HG03066 (cell line): ENCODE measurements around the gene EPHA4.

ENCODE experiments used
- ATAC-seq: cut with Tn5 transposase; IDR thresholded peaks from one replicate; pipeline ENCODE4 v1.9.1; 2021; ENCODE audit warnings: low read depth; ENCODE audit not compliant: unreplicated experiment

Gene EPHA4

GRCh38 chr2:221372159-221372884, 199.8 kb downstream of the EPHA4 start:
- ATAC-seq = no peak

DNA sequence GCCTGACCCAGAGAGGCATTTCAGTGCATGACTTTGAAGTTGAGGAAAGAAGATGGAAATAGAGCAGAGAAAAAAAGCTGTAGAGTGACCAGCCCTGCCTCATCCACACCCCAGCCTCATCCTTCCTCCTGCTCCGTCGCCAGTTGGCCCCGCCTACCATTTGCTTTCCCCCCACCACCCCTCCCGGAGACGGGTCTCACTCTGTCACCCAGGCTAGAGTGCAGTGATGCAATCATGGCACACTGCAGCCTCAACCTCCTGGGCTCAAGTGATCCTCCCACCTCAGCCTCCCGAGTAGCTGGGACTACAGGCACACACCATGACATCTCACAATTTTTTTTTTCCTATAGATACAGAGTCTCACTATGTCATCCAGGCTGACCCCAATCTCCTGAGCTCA, 200.8 kb downstream of the EPHA4 start:
- no peak for ATAC-seq

- no peak for ATAC-seq
These were observed 201.3 kb downstream of the EPHA4 start for GRCh38 chr2:221370857-221371211.

DNA sequence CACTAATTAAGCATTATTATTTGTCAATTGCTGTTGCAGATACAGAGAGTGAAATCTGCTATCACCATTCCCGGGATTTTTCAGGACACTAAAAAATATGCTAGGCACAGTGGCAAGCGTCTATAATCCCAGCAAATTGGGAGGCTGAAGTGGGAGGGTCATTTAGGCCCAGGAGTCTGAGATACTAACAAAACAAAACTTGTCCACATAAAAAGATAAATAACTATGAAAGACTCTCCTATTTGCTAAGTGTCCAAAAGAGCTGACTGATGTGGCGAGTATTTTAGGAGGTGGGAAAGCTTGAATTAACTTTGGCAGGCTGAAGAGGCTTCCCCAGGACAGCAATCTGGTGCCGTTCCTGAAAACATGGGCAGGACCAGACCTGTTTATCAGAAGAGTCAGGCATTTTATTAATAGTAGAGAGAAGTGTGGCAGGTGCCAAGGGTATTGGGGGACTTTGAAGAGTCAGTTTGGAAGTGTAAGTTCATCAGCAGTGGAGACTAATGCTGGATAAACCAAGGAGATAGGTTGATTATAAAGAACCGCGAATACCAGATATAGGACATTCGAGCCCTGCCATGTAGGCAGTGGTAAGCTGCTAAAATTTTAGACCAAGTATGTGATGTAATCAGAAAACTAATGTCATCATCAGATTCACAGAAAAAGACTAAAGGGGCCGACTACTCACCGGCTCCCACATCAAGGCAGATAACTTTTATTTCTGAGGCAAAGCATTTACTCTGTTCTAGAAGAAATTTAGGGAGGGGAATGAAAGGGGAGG, 201.8 kb downstream of the EPHA4 start:
- no peak for ATAC-seq
